HepG2 (cell line): ENCODE data around the gene SUPT4H1. TPM values are rescaled to one million over a fixed set of nuclear protein-coding genes. Genes with fewer than 3 reads are reported as not detected.
A peak's percentile ranks its signal among the peaks of the same experiment; 100 is the strongest.

Source experiments
- ADNP ChIP-seq: sonication (generic); formaldehyde crosslinking; IDR thresholded peaks from 2 replicates; pipeline ENCODE4 v1.4.0; 2020; ENCODE audit warnings: missing genetic modification reagents
- CHD4 ChIP-seq: fragments of 200-600 bp; sonication (generic); IDR thresholded peaks from 2 replicates; pipeline ENCODE4 v1.7.0; 2017; ENCODE audit warnings: mild to moderate bottlenecking, low read length, borderline replicate concordance
- GATAD1 ChIP-seq: IDR thresholded peaks from 2 replicates; pipeline ENCODE4 v1.6.1; 2016; ENCODE audit warnings: missing genetic modification reagents, missing compliant biosample characterization
- NR3C1 ChIP-seq: sonication (generic); formaldehyde crosslinking; IDR thresholded peaks from 2 replicates; pipeline ENCODE4 v1.4.0; 2020; ENCODE audit warnings: missing genetic modification reagents
- NRL ChIP-seq: sonication (generic); formaldehyde crosslinking; IDR thresholded peaks from 2 replicates; pipeline ENCODE4 v1.5.0; 2020; ENCODE audit warnings: missing genetic modification reagents, mild to moderate bottlenecking, moderate library complexity, borderline replicate concordance
- PHF8 ChIP-seq: sonication (generic); formaldehyde crosslinking; IDR thresholded peaks from 2 replicates; pipeline ENCODE4 v1.5.0; 2020; ENCODE audit warnings: missing genetic modification reagents
- POLR2G ChIP-seq: fragments of 200-400 bp; formaldehyde crosslinking; IDR thresholded peaks from 2 replicates; pipeline ENCODE4 v1.6.1; 2018; ENCODE audit warnings: mild to moderate bottlenecking, low read depth, low read length, moderate library complexity
- RAD51 ChIP-seq: fragments of 450-650 bp; IDR thresholded peaks from 2 replicates; pipeline ENCODE4 v1.6.1; 2016; ENCODE audit warnings: borderline replicate concordance
- RFX1 ChIP-seq: fragments of 450-650 bp; IDR thresholded peaks from 2 replicates; pipeline ENCODE4 v1.6.1; 2017
- SAFB2 ChIP-seq: sonication (generic); formaldehyde crosslinking; IDR thresholded peaks from 2 replicates; pipeline ENCODE4 v1.5.1; 2020; ENCODE audit warnings: missing genetic modification reagents, low read depth, mild to moderate bottlenecking, borderline replicate concordance
- TBL1XR1 ChIP-seq: fragments of 150-350 bp; IDR thresholded peaks from 2 replicates; pipeline ENCODE4 v1.6.1; 2014; ENCODE audit warnings: borderline replicate concordance, low read length; ENCODE audit not compliant: partially characterized antibody
- ZEB1 ChIP-seq: IDR thresholded peaks from 2 replicates; pipeline ENCODE4 v1.6.1; 2012; ENCODE audit warnings: mild to moderate bottlenecking, low read depth, inconsistent platforms; ENCODE audit not compliant: insufficient replicate concordance
- ZFY ChIP-seq: sonication (generic); formaldehyde crosslinking; IDR thresholded peaks from 2 replicates; pipeline ENCODE4 v1.4.0; 2020; ENCODE audit warnings: missing genetic modification reagents
- ZNF256 ChIP-seq: sonication (generic); formaldehyde crosslinking; conservative IDR thresholded peaks from 2 replicates; pipeline ENCODE4 v1.4.0; 2020; ENCODE audit warnings: missing genetic modification reagents
- ZNF264 ChIP-seq: sonication (generic); formaldehyde crosslinking; IDR thresholded peaks from 2 replicates; pipeline ENCODE4 v1.4.0; 2020; ENCODE audit warnings: missing genetic modification reagents
- ZNF530 ChIP-seq: sonication (generic); formaldehyde crosslinking; IDR thresholded peaks from 2 replicates; pipeline ENCODE4 v1.5.0; 2020; ENCODE audit warnings: low read depth, mild to moderate bottlenecking, missing genetic modification reagents
- polyA plus RNA-seq, 8 experiments: library from polyadenylated mRNA; depleted of rRNA in 3 of 8; stranded (reverse) in 7 of 8; unstranded in 1 of 8; fragments of >200 nt; fragmentation: Illumina TruSeq in 4 of 8; extraction: Trizol in 4 of 8; gene quantifications; 2 replicates each; pipeline versions ENCODE4 v1.2.1 to v1.2.3, GENCODE V29; 2011 to 2016; ENCODE audit warnings: low read depth in 4 of 8, missing spikeins in 1 of 8, mixed read lengths in 1 of 8; ENCODE audit not compliant: insufficient read depth in 1 of 8
- total RNA-seq, 5 experiments: library from RNA; depleted of rRNA; stranded (reverse); fragments of >200 nt; fragmentation: Illumina TruSeq; extraction: Trizol; gene quantifications; 2 replicates each; pipeline ENCODE4 v1.2.3, GENCODE V29; 2016; ENCODE audit warnings: low read depth in 1 of 5
- TF ChIP-seq, protein P1 (sequence below): sonication (generic); formaldehyde crosslinking; IDR thresholded peaks from one replicate; pipeline ENCODE4 v1.5.1; 2020; ENCODE audit warnings: mild to moderate bottlenecking, missing genetic modification reagents; ENCODE audit errors: not compliant biosample characterization
- TF ChIP-seq, protein P2 (sequence below): sonication (generic); formaldehyde crosslinking; conservative IDR thresholded peaks from 2 replicates; pipeline ENCODE4 v1.8.0; 2022; ENCODE audit warnings: mild to moderate bottlenecking, moderate library complexity, missing genetic modification reagents
- TF ChIP-seq, protein P3 (sequence below): IDR thresholded peaks from 2 replicates; pipeline ENCODE4 v1.6.1; 2016; ENCODE audit warnings: missing compliant biosample characterization, missing genetic modification reagents, borderline replicate concordance

SUPT4H1 gene
- total and polyA plus RNA-seq, 2 of the 13 experiments (the other 11 are each of a cell fraction or from before 2014, with no cell fraction given): 155 to 244 TPM

DNA sequence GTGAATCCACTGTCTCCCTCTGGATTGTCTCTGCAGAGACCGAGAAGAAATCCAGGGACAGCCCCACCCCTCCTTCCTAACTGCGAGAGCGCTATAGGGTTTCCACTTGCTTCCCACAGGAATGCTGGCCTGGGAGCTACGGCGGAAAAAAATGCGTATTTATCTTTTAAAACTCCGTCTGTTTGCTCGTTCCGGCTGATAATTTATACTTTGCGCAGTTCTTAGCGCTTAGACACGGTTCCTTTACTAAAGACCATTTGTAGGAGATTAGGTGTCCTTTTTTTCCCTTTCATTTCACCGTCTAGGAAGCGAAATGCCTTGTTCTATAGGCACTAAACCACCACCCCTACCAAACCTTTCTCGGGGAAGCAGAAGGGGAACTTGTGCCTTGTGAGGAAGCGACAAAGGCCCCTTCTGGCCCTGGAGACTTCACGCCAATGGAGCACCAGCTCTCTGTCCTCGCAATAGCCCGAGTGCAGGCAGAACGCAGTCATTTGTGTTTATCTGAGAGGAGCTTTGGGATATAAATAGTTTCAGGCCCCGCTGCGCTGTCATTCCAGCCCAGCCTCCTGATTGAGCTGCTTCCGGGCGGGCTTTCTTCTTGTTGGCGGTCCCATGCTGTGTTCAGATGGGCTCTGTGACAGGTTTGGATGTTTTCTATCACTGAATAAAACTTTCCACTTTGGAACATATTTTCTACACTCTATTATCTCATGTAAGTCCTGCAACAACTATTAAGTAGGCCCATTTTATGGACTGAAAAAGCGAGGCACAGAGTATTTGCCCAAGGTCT is 791 bp upstream of the SUPT4H1 start (continued):
- peak; percentile 53; the same call in 1 of the 2 replicates for TF ChIP-seq ADNP
- TF ChIP-seq PHF8 (CRISPR knock-in tag): no peak
- no peak for TF ChIP-seq SAFB2 (CRISPR knock-in tag)
- no peak for TF ChIP-seq ZEB1
- no peak for TF ChIP-seq RAD51
- TF ChIP-seq RFX1: no peak
- peak; percentile 51; the same call in 1 of the 2 replicates for TF ChIP-seq POLR2G
- no peak for TF ChIP-seq ZFY
- TF ChIP-seq, protein P1, sequence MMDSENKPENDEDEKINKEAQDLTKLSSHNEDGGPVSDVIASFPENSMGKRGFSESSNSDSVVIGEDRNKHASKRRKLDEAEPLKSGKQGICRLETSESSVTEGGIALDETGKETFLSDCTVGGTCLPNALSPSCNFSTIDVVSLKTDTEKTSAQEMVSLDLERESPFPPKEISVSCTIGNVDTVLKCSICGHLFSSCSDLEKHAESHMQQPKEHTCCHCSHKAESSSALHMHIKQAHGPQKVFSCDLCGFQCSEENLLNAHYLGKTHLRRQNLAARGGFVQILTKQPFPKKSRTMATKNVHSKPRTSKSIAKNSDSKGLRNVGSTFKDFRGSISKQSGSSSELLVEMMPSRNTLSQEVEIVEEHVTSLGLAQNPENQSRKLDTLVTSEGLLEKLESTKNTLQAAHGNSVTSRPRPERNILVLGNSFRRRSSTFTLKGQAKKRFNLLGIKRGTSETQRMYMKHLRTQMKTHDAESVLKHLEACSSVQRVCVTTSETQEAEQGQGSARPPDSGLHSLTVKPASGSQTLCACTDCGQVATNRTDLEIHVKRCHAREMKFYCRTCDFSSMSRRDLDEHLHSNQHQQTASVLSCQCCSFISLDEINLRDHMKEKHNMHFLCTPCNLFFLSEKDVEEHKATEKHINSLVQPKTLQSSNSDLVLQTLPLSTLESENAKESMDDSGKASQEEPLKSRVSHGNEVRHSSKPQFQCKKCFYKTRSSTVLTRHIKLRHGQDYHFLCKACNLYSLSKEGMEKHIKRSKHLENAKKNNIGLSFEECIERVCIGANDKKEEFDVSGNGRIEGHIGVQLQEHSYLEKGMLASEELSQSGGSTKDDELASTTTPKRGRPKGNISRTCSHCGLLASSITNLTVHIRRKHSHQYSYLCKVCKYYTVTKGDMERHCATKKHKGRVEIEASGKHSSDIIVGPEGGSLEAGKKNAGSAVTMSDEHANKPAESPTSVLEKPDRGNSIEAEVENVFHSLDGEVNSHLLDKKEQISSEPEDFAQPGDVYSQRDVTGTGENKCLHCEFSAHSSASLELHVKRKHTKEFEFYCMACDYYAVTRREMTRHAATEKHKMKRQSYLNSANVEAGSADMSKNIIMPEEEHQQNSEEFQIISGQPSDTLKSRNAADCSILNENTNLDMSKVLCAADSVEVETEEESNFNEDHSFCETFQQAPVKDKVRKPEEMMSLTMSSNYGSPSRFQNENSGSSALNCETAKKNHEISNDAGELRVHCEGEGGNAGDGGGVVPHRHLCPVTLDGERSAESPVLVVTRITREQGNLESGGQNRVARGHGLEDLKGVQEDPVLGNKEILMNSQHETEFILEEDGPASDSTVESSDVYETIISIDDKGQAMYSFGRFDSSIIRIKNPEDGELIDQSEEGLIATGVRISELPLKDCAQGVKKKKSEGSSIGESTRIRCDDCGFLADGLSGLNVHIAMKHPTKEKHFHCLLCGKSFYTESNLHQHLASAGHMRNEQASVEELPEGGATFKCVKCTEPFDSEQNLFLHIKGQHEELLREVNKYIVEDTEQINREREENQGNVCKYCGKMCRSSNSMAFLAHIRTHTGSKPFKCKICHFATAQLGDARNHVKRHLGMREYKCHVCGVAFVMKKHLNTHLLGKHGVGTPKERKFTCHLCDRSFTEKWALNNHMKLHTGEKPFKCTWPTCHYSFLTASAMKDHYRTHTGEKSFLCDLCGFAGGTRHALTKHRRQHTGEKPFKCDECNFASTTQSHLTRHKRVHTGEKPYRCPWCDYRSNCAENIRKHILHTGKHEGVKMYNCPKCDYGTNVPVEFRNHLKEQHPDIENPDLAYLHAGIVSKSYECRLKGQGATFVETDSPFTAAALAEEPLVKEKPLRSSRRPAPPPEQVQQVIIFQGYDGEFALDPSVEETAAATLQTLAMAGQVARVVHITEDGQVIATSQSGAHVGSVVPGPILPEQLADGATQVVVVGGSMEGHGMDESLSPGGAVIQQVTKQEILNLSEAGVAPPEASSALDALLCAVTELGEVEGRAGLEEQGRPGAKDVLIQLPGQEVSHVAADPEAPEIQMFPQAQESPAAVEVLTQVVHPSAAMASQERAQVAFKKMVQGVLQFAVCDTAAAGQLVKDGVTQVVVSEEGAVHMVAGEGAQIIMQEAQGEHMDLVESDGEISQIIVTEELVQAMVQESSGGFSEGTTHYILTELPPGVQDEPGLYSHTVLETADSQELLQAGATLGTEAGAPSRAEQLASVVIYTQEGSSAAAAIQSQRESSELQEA (CRISPR knock-in tag): no peak
- TF ChIP-seq, protein P2, sequence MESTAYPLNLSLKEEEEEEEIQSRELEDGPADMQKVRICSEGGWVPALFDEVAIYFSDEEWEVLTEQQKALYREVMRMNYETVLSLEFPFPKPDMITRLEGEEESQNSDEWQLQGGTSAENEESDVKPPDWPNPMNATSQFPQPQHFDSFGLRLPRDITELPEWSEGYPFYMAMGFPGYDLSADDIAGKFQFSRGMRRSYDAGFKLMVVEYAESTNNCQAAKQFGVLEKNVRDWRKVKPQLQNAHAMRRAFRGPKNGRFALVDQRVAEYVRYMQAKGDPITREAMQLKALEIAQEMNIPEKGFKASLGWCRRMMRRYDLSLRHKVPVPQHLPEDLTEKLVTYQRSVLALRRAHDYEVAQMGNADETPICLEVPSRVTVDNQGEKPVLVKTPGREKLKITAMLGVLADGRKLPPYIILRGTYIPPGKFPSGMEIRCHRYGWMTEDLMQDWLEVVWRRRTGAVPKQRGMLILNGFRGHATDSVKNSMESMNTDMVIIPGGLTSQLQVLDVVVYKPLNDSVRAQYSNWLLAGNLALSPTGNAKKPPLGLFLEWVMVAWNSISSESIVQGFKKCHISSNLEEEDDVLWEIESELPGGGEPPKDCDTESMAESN: no peak
- no peak; the same call in 1 of the 2 replicates for TF ChIP-seq NRL (CRISPR knock-in tag)
- TF ChIP-seq ZNF264: 0 out of 2 replicates have a peak, but pooled peaks have one; percentile 13
- TF ChIP-seq TBL1XR1: no peak
- 0 out of 2 replicates have a peak, but pooled peaks have one; percentile 57 for TF ChIP-seq ZNF256
- TF ChIP-seq GATAD1 (CRISPR knock-in tag): no peak
- TF ChIP-seq, protein P3, sequence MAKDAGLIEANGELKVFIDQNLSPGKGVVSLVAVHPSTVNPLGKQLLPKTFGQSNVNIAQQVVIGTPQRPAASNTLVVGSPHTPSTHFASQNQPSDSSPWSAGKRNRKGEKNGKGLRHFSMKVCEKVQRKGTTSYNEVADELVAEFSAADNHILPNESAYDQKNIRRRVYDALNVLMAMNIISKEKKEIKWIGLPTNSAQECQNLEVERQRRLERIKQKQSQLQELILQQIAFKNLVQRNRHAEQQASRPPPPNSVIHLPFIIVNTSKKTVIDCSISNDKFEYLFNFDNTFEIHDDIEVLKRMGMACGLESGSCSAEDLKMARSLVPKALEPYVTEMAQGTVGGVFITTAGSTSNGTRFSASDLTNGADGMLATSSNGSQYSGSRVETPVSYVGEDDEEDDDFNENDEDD (CRISPR knock-in tag): 0 out of 2 replicates have a peak, but pooled peaks have one; percentile 17
- TF ChIP-seq CHD4: peak; percentile 55; the same call in 1 of the 2 replicates
- no peak for TF ChIP-seq ZNF530 (CRISPR knock-in tag)
- no peak for TF ChIP-seq NR3C1 (CRISPR knock-in tag)
